Cerebellar nuclear complex (tissue), 1 donor: Measurements from ENCODE around the gene PAMR1.
"Not testable (repeated sequence)": the region's sequence is repeated elsewhere in the genome, so short reads cannot be mapped to it uniquely, and the experiment has no call there.

Experiments used
- DNase-seq, 2 experiments: peaks; one replicate each; lab custom pipeline; 2025; lab: John Stamatoyannopoulos, UW

Gene PAMR1

GRCh38 chr11:35543481-35543880 lies 18.1 kb upstream of the PAMR1 start:
- no peak for DNase-seq

GRCh38 chr11:35541621-35542375 lies 16.4 kb upstream of the PAMR1 start:
- no peak for DNase-seq

- no peak for DNase-seq
These were observed 15.1 kb upstream of the PAMR1 start for GRCh38 chr11:35540526-35540925.

DNA sequence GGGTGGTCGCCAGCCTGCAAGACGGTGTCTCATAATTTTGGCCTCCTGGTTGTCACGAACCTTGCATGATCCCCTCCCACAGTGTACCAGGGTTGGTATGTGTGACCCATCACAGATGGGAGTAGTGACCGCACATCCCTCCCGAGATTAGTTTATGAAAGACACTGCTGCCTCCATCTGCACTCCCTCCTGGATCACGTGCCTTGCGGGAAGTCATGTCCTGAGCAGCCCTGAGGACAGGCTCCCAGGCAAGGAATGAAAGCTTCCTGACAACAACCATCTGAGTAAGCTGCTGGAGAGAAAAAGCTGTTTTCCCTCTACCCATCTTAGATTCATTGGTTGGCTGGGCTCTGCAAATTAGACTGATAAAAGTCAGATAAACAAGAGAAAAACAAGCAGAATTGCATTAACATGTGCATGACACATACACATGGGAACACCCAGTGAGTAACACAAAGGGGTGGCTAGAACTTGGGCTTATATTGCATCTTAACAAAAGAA lies 14.4 kb upstream of the PAMR1 start:
- DNase-seq: no peak

DNA sequence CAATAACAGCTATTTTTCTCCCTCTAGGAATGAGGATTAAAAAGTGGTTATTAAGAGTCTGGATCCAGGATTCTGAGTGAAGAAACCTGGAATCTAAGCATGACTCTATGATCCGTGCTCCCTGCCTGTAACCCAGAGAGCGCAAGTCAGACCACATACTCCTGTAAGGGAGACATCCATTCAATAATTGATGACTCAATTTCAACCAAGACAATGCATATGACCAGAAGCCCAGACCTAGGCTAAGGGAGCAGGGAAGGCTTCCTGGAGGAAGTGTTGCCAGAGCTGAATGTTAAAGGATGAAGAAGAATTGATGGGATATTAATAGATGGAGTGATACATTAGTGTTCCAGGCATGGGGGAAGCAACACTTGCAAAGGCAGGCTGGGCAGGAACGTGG lies 13.8 kb upstream of the PAMR1 start:
- no peak for DNase-seq

DNA sequence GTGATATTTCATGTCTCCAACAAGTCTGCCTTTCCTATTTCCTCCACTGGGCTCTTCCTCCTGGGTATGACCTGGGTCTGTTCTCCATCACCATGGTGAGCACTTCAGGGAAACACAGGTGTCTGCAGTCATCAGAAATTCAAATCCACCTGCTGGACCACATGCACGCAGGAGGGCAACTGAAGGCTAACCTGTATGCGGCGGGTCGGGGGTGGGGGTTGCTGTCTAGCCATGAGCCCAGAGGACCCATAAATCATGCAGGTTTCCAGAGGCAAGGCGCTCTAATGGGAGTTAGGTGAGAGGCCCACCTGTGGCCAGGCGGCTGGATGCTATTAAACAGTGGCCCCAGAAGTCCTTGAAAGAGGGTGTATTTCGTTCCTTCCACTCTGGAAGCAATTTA lies 11.1 kb upstream of the PAMR1 start:
- DNase-seq: no peak

GRCh38 chr11:35531246-35531645 lies 5.8 kb upstream of the PAMR1 start:
- no peak for DNase-seq

GRCh38 chr11:35529971-35530495 lies 4.6 kb upstream of the PAMR1 start:
- DNase-seq: no peak

DNA sequence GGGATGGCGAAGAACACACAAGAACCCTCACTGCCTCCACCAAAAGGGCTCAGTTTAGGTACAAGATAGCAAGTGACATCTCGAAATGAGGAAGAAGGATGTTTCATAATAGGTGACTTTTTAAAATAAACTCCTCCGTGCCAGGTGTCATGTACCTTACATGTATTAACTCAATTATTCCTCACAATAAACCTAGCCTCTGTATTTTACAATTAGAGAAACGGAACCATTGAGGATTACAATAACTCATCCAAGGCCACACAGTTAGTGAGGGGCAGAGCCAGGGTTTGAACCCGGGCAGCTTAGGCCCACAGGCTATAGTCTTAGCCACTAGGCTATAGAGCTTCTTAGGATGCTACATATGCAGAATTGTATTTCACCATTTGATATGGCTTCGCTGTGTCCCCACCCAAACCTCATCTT lies 965 bp upstream of the PAMR1 start:
- no peak for DNase-seq

GRCh38 chr11:35524780-35525179 lies 636 bp downstream of the PAMR1 start:
- no peak for DNase-seq

DNA sequence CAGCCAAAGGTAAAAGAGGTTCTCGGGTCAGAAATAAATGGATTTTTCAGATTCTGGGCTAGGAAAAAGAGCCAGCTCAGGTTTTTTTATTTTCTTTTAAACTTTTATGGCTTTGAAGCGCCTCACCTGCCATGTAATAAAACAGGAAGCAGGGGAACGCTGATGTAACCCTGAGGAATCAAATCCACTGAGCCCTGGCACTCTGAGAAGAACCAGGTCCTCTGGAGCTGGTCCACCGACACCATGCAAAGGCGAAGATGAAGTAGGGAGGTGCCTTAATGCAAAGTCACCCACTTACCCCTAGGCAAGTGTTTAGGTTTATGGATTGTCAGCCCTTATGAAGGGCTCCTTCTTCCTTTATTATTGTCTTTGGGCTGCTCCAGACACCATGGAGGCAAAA lies 1.6 kb downstream of the PAMR1 start:
- no peak for DNase-seq

DNA sequence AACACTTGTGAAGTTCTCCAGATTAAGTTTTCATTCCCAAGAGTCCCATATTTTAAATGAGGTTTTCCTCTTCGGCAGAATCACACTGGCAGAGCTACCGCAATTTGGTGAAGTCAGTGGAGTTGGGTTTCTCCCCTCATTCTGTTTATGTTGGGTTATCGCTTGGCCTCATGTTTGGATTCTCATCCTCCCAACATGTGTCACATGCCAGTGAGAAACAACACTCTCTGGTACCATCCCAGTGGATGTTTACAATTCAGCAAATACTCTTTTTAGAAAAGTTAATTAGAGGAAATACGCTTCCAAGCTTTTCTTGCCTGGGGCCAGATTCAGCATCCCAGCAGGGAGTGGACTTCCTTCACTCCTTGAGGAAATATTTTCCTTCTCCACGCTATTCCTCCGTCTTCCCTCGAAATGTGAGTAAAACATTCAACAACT lies 2.1 kb downstream of the PAMR1 start:
- no peak for DNase-seq

GRCh38 chr11:35522091-35522490 lies 3.3 kb downstream of the PAMR1 start:
- DNase-seq: not testable (repeated sequence)

DNA sequence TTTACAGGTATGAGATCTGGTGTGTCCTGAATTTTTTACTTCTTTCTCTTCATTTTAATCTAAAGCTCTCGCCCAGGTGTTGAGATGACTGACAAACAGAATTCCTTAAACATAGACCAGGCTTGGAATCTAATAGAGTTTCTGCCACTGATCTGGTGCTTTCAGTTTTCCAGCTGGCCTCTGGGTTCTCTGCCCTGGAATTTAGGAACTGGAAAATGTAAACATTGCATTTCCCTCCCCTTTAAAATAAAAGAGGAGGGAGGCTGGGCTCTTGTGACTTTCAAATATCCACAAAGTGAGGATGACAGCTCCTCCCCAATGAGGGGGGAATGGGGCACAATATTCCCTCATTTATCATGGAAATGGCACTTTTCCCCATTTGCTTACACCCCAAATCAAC lies 5.0 kb downstream of the PAMR1 start:
- no peak for DNase-seq

DNA sequence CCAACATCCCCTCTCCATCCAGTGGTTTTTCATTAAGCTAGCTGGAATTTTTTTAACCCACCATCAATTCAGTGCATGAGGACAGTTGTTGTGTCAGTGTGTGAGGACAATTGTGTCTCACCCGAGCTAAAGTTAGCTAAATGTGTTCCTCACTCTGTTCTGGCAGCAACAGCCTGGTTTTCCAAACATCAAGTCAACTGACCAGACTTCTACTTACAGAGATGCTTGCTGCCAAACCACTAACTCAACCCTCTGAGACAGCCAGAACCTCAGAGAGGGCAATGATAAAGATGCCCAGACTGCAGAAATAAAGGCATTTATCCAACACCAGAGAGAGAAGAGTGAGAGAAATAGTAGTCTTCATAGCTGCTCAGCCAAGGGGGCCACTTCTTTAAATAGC lies 6.7 kb downstream of the PAMR1 start:
- DNase-seq: no peak

DNA sequence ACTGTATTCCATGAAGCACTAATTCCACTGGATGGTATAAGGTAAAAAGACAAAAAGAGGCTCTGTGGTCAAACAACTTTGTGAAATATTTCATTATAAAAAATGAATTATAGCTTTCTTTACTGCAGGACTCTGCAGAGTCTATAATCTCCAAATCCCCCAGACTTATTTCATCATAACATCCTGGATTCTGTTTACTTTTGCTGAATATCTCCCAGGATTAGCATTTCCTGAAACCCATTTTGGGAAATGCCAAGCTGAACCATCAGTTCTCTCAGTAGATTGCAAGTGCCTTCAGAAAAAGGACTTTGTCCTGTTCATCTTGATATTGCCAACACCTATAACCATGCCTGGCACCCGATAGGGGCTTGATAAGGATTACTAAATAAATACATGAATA lies 7.9 kb downstream of the PAMR1 start:
- no peak for DNase-seq

- DNase-seq: no peak
These were observed 9.0 kb downstream of the PAMR1 start for GRCh38 chr11:35516403-35516802.

DNA sequence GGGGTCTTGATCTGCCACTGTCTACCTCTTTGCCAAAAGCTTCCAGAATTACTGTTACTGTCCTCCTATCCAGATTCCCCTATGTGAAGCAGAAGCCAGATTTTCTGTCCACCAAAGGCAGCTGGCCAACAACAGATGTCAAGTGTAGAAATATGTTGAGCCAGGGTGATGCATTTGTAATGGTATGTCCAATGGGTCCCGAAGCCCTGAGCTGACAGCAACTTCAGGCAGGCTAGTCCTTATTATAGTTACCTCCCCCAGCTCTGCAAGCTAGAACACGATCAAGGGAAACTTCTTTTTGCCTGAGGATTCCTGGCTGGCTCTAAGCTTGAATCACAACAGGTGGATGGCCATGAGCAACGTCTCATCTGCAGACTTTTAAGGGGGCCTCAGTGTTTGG lies 10.2 kb downstream of the PAMR1 start:
- DNase-seq: no peak

DNA sequence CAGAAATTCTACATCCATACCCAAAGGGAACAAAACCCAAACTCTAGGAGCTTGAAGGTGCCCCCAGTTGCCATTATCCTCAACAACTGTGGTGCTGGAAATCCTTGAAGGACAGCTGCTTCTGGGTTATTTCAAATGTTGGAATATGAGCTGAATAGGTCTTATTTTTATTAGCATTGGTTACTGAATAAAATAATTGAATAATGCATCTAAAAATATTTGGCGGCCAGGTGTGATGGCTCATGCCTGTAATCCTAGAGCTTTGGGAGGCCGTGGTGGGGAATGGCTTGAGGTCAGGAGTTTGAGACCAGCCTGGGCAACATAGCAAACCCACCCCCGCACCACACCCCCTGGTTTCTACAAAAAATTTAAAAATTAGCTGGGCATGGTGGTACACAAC lies 10.9 kb downstream of the PAMR1 start:
- DNase-seq: no peak

- no peak for DNase-seq
These were observed 13.8 kb downstream of the PAMR1 start for GRCh38 chr11:35511666-35512065.

- no peak for DNase-seq
These were observed 17.7 kb downstream of the PAMR1 start for GRCh38 chr11:35507688-35508087.

- DNase-seq: no peak
These were observed 23.6 kb downstream of the PAMR1 start for GRCh38 chr11:35501776-35502175.

- DNase-seq: no peak
These were observed 24.7 kb downstream of the PAMR1 start for GRCh38 chr11:35500744-35501143.

DNA sequence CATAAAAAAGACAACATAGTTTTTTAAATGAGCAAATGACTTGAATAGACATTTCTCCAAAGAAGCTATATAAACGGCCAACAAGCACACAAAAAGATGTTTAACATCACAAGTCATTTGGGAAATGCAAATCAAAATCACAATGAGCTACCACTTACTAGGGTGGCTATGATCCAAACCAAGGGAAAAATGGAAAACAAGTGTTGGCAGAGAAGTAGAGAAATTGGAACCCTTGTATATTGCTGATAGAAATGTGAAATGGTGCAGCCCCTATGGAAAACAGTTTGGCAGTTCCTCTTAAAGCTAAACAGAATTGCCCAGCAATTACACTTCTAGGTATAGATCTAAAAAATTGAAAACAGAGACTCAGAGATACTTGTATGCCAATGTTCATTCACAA lies 29.0 kb downstream of the PAMR1 start:
- DNase-seq: no peak
